Esophagus mucosa (tissue), 1 donor: ENCODE results near the gene DEXI. TPM values are rescaled to one million over a fixed set of nuclear protein-coding genes. Genes with fewer than 3 reads are reported as not detected.

Experiments used
- ATAC-seq: fragments of 200-7000 bp; cut with Tn5 transposase; one replicate; pipeline ENCODE4 v1.9.1; 2020
- total RNA-seq: library from RNA; stranded (reverse); gene quantifications from one replicate; pipeline ENCODE4 v1.2.4, GENCODE V29; 2023
- donor health status: DM: yes; HTN: yes; CAD: no.

The DEXI gene
- 14.5 TPM for total RNA-seq

DNA sequence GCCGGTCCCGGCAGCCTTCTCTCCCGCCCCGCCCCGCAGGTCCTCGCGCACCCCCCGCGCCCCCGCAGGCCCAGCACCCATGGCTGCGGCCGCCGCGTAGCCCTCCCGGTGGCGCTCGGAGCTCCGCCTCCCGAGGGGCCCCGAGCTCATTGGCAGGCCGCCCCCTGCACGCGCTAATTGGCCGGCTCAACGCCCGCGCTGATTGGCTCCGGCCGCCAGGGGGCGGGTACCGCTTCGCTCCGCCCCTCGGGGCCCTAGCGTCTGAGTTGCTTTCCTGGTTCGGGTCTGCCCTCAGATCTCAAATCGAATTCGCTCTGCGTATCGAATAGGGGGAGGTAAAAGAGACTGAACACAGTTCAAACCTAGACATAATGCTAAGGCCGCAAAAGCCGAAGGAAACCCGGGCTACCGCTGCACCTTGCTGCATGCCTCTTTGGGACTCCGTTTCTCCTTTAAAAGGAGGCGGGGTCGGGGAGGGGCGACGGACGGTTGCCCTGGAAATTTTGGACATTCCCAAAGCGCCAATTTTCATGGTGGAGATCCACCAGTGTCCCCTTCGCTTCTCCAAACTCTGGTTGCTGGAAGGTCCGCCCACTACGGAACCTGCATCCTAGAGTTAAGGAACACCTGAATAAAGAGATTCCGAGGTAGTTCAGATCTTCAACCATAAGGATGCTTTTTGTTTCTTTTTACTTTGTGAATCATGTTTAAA is at the start of gene DEXI:
TSS of gene DEXI (minus strand) at position 117 of the 712 bp plus-strand sequence. CDS start 463 bp downstream, outside the sequence.
- ATAC-seq: peak; percentile 76

DNA sequence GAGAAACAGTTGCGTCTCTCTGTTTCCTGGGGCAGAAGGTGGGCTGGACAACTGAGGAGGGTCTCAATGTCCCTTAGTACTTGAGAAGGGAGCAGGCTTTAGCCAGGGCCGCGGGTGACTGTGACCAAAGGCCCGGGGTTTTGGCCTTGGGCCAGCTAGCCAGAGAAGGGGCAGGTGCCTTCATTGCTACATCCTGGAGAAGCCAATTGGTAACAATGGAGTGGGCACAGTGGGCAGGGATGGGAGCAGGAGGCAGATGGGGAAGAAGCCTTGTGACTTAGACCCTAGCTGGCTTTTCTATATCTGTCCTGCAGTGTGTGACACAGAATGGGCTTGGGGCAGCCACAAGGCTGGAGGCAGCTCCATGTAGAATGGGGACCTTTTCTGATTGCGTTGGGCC is 48.1 kb upstream of the DEXI start:
- no peak for ATAC-seq

DNA sequence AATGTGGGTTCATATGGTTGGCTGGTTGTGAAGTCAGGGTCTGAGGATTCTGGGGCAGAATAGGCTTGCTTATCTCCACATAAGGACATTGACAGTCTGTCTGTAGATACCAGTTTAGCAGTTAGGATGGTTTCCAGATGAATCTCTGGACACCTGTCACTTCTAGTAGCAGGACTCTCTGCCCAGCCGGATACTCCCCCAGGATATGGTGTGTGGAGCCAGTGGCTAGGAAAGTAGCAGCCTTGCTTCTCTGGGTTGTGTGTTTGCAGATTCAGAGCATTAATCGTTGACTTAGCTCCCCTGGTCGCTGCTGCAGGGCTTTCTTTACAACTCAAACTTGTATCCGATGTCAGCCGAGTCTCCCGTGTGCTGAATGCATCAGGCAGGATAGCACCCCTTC is 47.3 kb upstream of the DEXI start:
- no peak for ATAC-seq

GRCh38 chr16:10988879-10989278 is 46.6 kb upstream of the DEXI start:
- no peak for ATAC-seq

DNA sequence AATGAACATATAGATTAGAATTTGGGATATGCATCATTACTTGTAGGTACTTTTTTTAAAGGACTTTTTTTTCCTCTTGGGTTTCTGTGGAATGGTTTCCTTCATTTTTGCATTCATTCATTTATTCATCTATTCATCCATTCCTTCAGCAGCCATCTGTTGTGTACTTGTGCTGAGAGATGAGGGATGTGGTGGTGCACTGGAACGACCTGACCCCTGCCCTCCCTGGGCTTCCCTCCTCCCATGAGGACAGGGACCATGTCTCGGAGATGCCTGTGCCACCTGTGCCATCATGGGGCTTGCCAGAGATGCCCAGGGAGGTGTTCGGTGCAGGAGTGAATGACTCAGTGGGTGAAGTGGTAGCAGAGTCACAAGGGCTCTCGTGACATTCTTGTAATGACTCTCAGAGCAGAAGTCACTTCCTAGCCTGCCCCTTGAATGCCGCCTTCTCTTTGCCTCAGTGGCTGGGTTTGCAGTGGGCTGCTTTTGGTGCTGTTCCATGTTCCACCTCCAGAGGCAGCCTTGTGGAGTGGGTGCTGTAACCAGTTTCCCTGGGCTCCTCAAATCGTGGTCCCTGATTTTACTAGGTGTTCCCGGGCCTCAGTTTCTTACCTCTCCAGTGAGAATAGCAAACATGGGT is 46.0 kb upstream of the DEXI start:
- ATAC-seq: no peak

GRCh38 chr16:10987361-10988163 is 45.3 kb upstream of the DEXI start:
- ATAC-seq: no peak

- no peak for ATAC-seq
Observed at GRCh38 chr16:10984509-10984908, 42.2 kb upstream of the DEXI start.

DNA sequence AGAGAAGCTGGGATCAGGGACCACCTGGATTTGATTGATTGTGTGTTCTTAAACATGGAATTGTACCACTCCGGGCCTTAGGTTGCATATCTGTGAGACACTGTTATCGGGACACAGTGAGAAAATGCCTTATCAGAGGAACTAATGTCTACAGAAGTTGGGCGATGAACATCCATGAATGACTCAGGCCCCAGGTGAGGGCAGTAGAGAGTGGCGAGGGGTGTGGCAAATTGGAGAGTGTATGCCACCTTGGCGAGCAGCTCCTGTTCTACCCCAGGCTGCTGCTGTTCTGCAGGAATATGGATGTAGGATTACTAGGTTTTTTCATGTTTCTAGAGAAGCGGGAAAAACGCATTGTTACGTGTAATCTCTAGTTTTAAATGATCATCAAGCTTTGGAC is 40.9 kb upstream of the DEXI start:
- ATAC-seq: no peak

- ATAC-seq: no peak
Observed at GRCh38 chr16:10982465-10983150, 40.3 kb upstream of the DEXI start.

GRCh38 chr16:10981697-10982216 is 39.5 kb upstream of the DEXI start:
- peak; percentile 85 for ATAC-seq

GRCh38 chr16:10980813-10981212 is 38.5 kb upstream of the DEXI start:
- no peak for ATAC-seq

- ATAC-seq: peak; percentile 68
Observed at GRCh38 chr16:10979717-10980601, 37.7 kb upstream of the DEXI start.

DNA sequence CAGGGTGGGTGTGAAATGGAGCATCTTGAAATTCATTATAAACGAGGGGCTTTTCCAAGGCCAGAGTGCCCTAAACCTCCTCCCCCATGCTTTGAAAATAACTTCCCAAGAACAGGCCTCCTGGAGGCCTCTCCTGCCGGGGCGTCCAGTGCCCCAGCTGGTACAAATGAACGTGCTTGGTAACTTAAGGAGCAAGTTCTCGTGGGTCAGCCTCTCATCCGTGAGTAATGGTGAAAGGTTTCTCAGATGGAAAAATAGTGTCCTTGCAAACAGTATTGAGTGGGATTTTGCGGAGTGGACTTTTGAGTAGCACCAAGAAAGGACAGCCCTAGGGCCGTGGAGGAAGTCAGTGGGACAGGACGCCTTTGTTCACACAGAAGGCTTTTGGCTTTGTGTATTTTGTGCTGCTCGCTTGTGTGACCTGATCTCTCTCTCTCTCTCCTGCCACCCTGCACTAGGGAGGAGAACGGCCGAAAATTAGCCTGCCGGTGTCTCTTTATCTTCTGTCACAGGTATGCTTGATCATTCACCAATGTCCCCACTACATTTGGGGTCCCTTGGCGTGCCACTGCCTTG is 36.7 kb upstream of the DEXI start:
- ATAC-seq: no peak

GRCh38 chr16:10978124-10978523 is 35.9 kb upstream of the DEXI start:
- ATAC-seq: no peak

DNA sequence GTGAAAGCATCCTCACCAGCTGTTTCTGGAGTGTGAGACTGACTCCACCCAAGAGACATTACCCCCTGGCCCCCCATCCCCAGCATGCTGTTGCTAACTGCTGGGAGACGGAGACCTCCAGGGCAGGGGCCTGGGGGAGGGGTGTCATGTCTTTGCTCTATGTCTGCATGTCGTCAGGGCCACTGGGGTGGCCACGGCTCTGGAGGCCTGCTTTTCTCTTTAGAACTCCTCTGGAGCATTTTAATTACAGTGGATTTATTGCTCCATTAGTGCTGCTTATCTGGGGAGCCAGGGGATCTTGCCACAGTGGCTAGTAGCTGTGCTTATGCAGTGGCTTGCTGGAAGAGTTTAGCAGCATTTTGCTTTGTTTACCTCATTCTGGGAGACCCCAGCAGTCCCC is 34.4 kb upstream of the DEXI start:
- no peak for ATAC-seq

DNA sequence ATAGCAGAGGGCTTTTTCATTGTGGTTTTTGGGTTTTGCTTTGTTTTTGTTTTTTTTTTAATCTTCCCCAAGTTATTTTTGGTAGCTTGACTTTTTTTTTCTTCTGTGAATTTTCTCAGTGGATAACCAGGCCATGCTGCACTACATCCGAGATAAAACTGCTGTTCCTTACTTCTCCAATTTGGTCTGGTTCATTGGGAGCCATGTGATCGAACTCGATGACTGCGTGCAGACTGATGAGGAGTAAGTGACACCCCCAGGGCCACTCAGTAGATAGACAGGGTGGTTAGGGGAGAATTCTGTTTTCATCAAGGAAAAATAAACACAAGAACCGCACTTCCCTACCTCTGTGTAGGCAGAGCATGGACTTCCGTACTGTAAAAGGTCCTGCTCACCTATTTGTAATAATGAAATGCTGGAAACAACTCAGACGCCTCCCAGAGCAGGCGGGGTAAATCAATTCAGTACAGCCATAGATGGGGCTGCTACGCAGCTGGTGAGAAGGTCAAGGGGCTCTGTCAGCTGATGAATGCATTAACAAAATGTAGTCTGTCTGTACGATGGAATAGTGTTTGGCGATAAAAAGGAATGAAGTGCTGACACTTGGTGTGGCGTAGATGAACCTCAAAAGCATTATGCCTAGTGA is 30.7 kb upstream of the DEXI start:
- no peak for ATAC-seq

DNA sequence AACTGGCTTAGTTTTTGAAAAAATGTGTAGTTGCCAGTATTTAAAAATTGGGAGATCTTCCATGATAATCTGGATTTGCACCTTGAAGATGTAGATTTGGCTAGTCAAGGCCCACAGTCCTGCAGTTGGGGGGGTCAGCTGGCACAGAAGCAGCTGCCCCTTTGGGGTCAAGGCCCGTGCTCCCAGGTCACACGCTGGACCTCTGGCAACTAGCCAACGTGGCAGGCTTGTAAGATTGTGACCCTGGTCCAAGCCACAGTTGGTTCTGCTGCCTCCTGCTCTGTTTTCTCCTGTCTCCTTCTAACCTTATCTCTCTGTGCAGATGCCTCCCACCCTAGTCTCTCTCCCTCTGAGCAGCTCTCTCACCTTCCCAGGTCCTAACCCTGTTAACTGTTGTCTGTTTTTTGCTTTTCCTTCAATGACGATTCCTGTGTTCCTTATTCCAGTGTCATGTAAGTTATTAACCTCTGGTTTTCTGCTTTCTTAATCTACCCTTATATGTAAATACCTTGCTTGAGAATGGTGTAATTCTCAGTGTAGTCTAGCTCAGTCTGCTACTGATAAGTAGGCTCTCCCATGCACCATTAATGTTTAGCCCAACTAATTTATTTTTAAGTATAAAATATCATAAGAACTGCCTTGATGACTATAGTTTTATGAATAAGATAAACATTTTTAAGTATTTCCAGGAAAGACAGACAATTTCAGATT is 30.0 kb upstream of the DEXI start:
- no peak for ATAC-seq

GRCh38 chr16:10971560-10971961 is 29.3 kb upstream of the DEXI start:
- peak; percentile 45 for ATAC-seq

DNA sequence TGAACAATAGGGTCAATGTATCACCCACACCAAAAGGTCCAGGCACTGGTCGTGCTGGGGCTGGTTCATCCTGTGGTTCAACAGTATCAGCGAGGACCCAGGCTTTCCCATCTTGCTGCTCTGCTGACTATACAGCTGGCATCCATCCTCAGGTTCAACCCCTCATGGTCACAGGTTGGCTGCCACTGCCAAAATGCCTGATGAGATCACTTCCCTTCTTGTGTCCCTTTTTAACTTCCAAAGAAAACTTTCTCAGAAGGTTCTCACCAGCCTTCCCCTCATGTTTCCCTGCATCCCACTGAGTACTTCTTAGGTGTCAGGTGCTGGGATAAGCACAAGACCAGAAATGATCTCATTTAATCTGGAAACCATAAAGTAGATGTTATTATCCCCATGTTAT is 27.8 kb upstream of the DEXI start:
- no peak for ATAC-seq

GRCh38 chr16:10969615-10970014 is 27.3 kb upstream of the DEXI start:
- no peak for ATAC-seq
